ES-I3 (cell line): ENCODE measurements around the gene TIGAR.

Experiments used
- H3K36me3 ChIP-seq: 2 replicates; pipeline ENCODE4 v1.6.1; 2013; ENCODE audit warnings: mild to moderate bottlenecking, low read length, control low read depth, moderate library complexity; ENCODE audit not compliant: insufficient read depth
- H3K4me1 ChIP-seq: 2 replicates; pipeline ENCODE4 v1.6.1; 2013; ENCODE audit warnings: mild to moderate bottlenecking, control low read depth, low read length; ENCODE audit not compliant: insufficient read depth
- H3K9ac ChIP-seq: 2 replicates; pipeline ENCODE4 v1.6.1; 2013; ENCODE audit warnings: low read depth, mild to moderate bottlenecking, low read length, moderate library complexity
- H3K9me3 ChIP-seq: 2 replicates; pipeline ENCODE4 v1.6.1; 2013; ENCODE audit warnings: mild to moderate bottlenecking, low read length, moderate library complexity; ENCODE audit not compliant: control insufficient read depth, insufficient read depth

TIGAR gene

GRCh38 chr12:4278329-4279197 is 42.5 kb upstream of the TIGAR start:
- H3K9me3 ChIP-seq = no peaks in the 10 kb centered on the region
- H3K9ac ChIP-seq = no peak overlapping the region
- H3K36me3 ChIP-seq = peaks cover 58% of the 10 kb centered on the region
- peaks cover 15% of the 10 kb centered on the region for H3K4me1 ChIP-seq

- no peaks in the 10 kb centered on the region for H3K9me3 ChIP-seq
- H3K9ac ChIP-seq = no peak overlapping the region
- peaks cover 15% of the 10 kb centered on the region for H3K4me1 ChIP-seq
- peaks cover 64% of the 10 kb centered on the region for H3K36me3 ChIP-seq
These were observed 41.8 kb upstream of the TIGAR start for GRCh38 chr12:4279198-4279690.

GRCh38 chr12:4280351-4281163 is 40.5 kb upstream of the TIGAR start:
- peaks cover 75% of the 10 kb centered on the region for H3K36me3 ChIP-seq
- H3K9ac ChIP-seq = no peak overlapping the region
- no peaks in the 10 kb centered on the region for H3K9me3 ChIP-seq
- peaks cover 15% of the 10 kb centered on the region for H3K4me1 ChIP-seq

GRCh38 chr12:4281173-4281654 is 39.8 kb upstream of the TIGAR start:
- H3K9me3 ChIP-seq = no peaks in the 10 kb centered on the region
- no peak overlapping the region for H3K9ac ChIP-seq
- peaks cover 15% of the 10 kb centered on the region for H3K4me1 ChIP-seq
- H3K36me3 ChIP-seq = peaks cover 76% of the 10 kb centered on the region

- peaks cover 12% of the 10 kb centered on the region for H3K4me1 ChIP-seq
- H3K36me3 ChIP-seq = peaks cover 80% of the 10 kb centered on the region
- H3K9me3 ChIP-seq = no peaks in the 10 kb centered on the region
- H3K9ac ChIP-seq = no peak overlapping the region
These were observed 38.7 kb upstream of the TIGAR start for GRCh38 chr12:4282103-4282891.

GRCh38 chr12:4282892-4283511 is 38.0 kb upstream of the TIGAR start:
- H3K36me3 ChIP-seq = peaks cover 80% of the 10 kb centered on the region
- H3K9me3 ChIP-seq = no peaks in the 10 kb centered on the region
- H3K9ac ChIP-seq = no peak overlapping the region
- peaks cover 5% of the 10 kb centered on the region for H3K4me1 ChIP-seq

GRCh38 chr12:4283512-4284255 is 37.3 kb upstream of the TIGAR start:
- Histone ChIP-seq H3K9ac (no peak overlapping the region), H3K36me3 (peaks cover 80% of the 10 kb centered on the region), H3K4me1 (no peaks in the 10 kb centered on the region; the same call in 1 of the 2 replicates), H3K9me3 (no peaks in the 10 kb centered on the region)

GRCh38 chr12:4284306-4284705 is 36.7 kb upstream of the TIGAR start:
- no peaks in the 10 kb centered on the region; the same call in 1 of the 2 replicates for H3K4me1 ChIP-seq
- H3K9ac ChIP-seq = no peak overlapping the region
- no peaks in the 10 kb centered on the region for H3K9me3 ChIP-seq
- peaks cover 74% of the 10 kb centered on the region for H3K36me3 ChIP-seq

- H3K9ac ChIP-seq = no peak overlapping the region
- peaks cover 68% of the 10 kb centered on the region for H3K36me3 ChIP-seq
- no peaks in the 10 kb centered on the region; the same call in 1 of the 2 replicates for H3K4me1 ChIP-seq
- no peaks in the 10 kb centered on the region for H3K9me3 ChIP-seq
These were observed 35.9 kb upstream of the TIGAR start for GRCh38 chr12:4285070-4285469.

GRCh38 chr12:4286228-4286627 is 34.8 kb upstream of the TIGAR start:
- H3K9ac ChIP-seq = no peak overlapping the region
- peaks cover 69% of the 10 kb centered on the region for H3K36me3 ChIP-seq
- H3K9me3 ChIP-seq = no peaks in the 10 kb centered on the region
- no peaks in the 10 kb centered on the region for H3K4me1 ChIP-seq

- Histone ChIP-seq H3K9me3 (no peaks in the 10 kb centered on the region), H3K36me3 (peaks cover 69% of the 10 kb centered on the region)
These were observed 34.2 kb upstream of the TIGAR start for GRCh38 chr12:4286771-4287317.

GRCh38 chr12:4287325-4288211 is 33.4 kb upstream of the TIGAR start:
- peaks cover 70% of the 10 kb centered on the region for H3K36me3 ChIP-seq
- no peak overlapping the region for H3K9ac ChIP-seq
- no peaks in the 10 kb centered on the region for H3K9me3 ChIP-seq
- H3K4me1 ChIP-seq = no peaks in the 10 kb centered on the region

More at GRCh38 chr12:4286771-4287317, 34.2 kb upstream of the TIGAR start:
- H3K9ac ChIP-seq = no peak overlapping the region
- H3K4me1 ChIP-seq = no peaks in the 10 kb centered on the region
